ENCODE data around the gene SORCS2. TPM values are rescaled to one million over a fixed set of nuclear protein-coding genes. Genes with fewer than 3 reads are reported as not detected.
"Not testable (repeated sequence)": the region's sequence is repeated elsewhere in the genome, so short reads cannot be mapped to it uniquely, and the experiment has no call there.

The SORCS2 gene
- polyA plus RNA-seq, 4 donors = 6.7 to 9.8 (median 8.7) TPM

DNA sequence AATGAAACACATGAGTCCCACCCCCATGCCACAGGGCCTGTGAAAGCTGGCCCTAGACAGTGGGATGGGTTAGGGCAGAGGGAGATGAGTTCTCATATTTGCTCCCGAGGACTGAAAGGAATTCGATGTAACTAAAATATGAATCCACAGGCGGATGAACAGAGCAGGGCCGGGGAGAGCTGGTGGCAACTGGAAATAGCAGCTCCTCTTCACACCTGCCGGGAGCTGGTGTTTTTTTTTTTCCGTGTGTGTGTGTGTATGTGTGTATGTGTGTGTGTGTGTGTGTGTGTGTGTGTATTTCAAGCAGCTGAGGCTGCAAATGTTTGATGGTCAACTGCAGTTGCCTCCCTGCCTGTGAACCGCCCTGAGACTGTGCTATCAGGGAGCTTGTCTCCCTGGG lies 357.5 kb downstream of the SORCS2 start:
- no peak for DNase-seq (ENCODE audit: low read depth in 4 of 4, low spot score in 3 of 4)

GRCh38 chr4:7552466-7552865 lies 360.1 kb downstream of the SORCS2 start:
- no peak for DNase-seq (ENCODE audit: low read depth in 4 of 4, low spot score in 3 of 4)

GRCh38 chr4:7553280-7553679 lies 360.9 kb downstream of the SORCS2 start:
- no peak for DNase-seq (ENCODE audit: low read depth in 4 of 4, low spot score in 3 of 4)

GRCh38 chr4:7554905-7555304 lies 362.6 kb downstream of the SORCS2 start:
- no peak for DNase-seq (ENCODE audit: low read depth in 4 of 4, low spot score in 3 of 4)

DNA sequence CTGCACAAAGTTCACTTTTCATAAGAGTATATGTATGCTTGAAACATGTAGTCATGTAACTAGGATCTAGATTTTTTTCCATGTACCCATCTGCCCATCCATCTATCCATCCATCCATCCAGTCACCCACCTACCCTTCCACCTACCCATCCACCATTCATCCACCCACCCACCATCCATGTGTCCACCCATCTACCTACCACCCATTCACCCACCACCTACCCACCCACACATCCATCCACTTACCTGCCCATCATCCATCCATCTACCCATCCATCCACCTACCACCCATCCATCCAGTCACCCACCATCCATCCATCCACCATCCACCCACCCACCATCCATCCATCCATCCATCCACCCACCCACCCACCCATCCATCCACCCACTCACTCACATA lies 364.2 kb downstream of the SORCS2 start:
- no peak for DNase-seq (ENCODE audit: low read depth in 4 of 4, low spot score in 3 of 4)

GRCh38 chr4:7557456-7557855 lies 365.1 kb downstream of the SORCS2 start:
- no peak for DNase-seq (ENCODE audit: low read depth in 4 of 4, low spot score in 3 of 4)

- DNase-seq (ENCODE audit: low read depth in 4 of 4, low spot score in 3 of 4) = no peak
Measured at GRCh38 chr4:7558436-7558835, 366.1 kb downstream of the SORCS2 start.

DNA sequence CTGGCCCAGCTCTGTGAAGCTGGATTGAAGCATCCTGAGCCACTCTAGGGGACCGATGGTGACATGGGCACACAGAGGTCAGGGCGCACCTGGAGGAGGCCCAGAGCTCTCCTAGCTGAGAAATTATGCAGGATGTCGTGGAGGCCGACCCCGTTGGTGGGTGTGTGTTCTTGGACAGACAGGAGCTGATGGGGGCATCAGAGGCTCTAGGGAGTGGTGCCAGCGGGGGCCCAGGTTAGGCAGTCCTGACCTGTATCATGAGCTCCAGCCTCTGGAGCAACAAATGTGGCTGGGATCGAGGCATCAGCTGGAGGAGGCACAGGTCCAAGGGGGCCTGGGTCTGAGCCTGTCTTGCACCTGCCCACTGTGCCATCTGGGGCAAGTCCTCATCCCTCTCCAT lies 367.0 kb downstream of the SORCS2 start:
- no peak for DNase-seq (ENCODE audit: low read depth in 4 of 4, low spot score in 3 of 4)

DNA sequence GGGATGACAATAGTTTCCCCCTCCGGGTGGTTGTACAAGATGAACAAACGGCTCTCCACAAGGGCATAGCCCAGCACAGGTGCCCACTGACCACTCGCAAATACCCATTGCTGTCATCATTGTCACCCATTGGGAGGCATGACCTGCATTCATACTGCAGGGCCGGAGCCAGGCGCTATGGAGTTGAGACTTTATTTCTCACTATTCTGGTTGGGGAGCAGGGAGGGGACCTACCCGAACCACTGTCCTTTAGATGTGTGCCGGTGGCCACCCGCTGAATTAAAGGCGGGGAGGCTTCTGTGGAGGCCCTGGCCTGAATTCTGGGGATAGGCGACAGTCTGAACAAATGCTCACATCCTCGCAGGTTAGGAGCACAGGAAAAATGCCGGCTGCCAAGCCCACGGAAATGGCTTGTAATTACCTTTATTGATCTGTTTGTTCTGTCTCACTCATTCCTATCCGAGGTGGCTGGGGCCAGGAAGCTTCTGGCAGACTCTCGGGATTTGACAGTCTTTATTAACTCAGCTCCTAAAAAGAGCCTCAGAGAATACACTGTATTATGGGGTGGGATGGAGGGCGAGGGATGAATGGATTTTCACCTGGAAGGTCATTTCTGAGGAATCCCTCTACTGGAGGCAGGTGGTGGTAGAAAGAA lies 367.5 kb downstream of the SORCS2 start:
- no peak for DNase-seq (ENCODE audit: low read depth in 4 of 4, low spot score in 3 of 4)

- no peak for DNase-seq (ENCODE audit: low read depth in 4 of 4, low spot score in 3 of 4)
Measured at GRCh38 chr4:7561557-7561956, 369.2 kb downstream of the SORCS2 start.

GRCh38 chr4:7564242-7564641 lies 371.9 kb downstream of the SORCS2 start:
- no peak for DNase-seq (ENCODE audit: low read depth in 4 of 4, low spot score in 3 of 4)

GRCh38 chr4:7565483-7565882 lies 373.1 kb downstream of the SORCS2 start:
- DNase-seq (ENCODE audit: low read depth in 4 of 4, low spot score in 3 of 4) = no peak

GRCh38 chr4:7569810-7570783 lies 377.8 kb downstream of the SORCS2 start:
- DNase-seq (ENCODE audit: low read depth in 4 of 4, low spot score in 3 of 4) = no peak

DNA sequence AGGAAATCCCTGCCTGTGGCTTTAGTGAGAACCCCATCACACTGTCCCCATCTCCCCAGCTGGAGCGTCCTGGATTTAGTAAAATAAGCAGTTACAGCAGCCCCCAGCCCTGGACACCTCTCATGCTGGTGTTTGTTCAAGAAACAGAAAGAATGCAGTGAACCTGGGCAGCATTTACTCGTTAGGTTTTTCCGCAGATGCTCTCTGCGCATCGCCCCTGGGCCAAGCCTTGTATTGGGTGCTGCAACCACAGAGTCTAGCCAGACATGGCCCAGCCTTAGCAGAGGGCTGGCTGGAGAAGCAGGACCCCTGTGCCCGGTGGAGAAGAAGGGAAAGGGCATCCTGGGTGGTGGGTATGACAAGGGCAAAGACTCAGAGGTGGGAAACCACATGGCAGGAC lies 378.7 kb downstream of the SORCS2 start:
- no peak for DNase-seq (ENCODE audit: low read depth in 4 of 4, low spot score in 3 of 4)

- no peak for DNase-seq (ENCODE audit: low read depth in 4 of 4, low spot score in 3 of 4)
Measured at GRCh38 chr4:7571701-7572100, 379.4 kb downstream of the SORCS2 start.

GRCh38 chr4:7572894-7573293 lies 380.6 kb downstream of the SORCS2 start:
- no peak for DNase-seq (ENCODE audit: low read depth in 4 of 4, low spot score in 3 of 4)

GRCh38 chr4:7573576-7574091 lies 381.3 kb downstream of the SORCS2 start:
- DNase-seq (ENCODE audit: low read depth in 4 of 4, low spot score in 3 of 4) = no peak

GRCh38 chr4:7574287-7575014 lies 382.1 kb downstream of the SORCS2 start:
- no peak for DNase-seq (ENCODE audit: low read depth in 4 of 4, low spot score in 3 of 4)

DNA sequence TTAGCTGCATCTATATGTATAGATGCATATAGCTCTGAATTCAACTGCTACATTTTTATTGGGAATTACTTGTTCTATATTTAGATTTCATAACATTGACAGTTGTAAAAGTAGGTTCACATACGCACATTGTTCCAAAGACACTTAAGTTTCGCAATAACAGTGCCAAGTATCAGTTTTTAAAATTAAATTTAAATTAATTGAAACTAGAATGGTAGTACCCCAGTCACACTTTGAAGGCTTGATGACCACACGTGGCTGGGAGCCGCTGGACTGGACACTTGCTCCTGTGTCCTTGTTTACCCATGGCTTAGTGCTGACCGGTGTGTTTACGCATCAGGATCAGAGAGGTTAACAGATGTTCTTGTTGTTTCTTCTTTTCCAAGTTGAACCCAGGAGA lies 383.1 kb downstream of the SORCS2 start:
- no peak for DNase-seq (ENCODE audit: low read depth in 4 of 4, low spot score in 3 of 4)

- DNase-seq (ENCODE audit: low read depth in 4 of 4, low spot score in 3 of 4) = not testable (repeated sequence)
Measured at GRCh38 chr4:7577361-7578039, 385.2 kb downstream of the SORCS2 start.
